OCI-LY1 (cell line): Measurements from ENCODE around the gene GNS.

Source experiments
- H2AFZ ChIP-seq: fragments of 200-600 bp; sonication (generic), shearing (Covaris generic); 2 replicates; pipeline ENCODE4 v1.6.0; 2014; ENCODE audit warnings: antibody characterized with exemption, mild to moderate bottlenecking, low read length
- H3F3A ChIP-seq: fragments of 200-600 bp; sonication (generic), shearing (Covaris generic); 2 replicates; pipeline ENCODE4 v1.6.0; 2014; ENCODE audit warnings: mild to moderate bottlenecking, antibody characterized with exemption, low read length, moderate library complexity; ENCODE audit not compliant: insufficient read depth
- H3K27ac ChIP-seq: fragments of 200-600 bp; sonication (generic); 2 replicates; pipeline ENCODE4 v1.5.1; 2014; ENCODE audit warnings: low read length, mixed run types, mild to moderate bottlenecking, low read depth; ENCODE audit not compliant: poor library complexity, severe bottlenecking
- H3K27me3 ChIP-seq: fragments of 200-600 bp; sonication (generic); 2 replicates; pipeline ENCODE4 v1.6.0; 2014; ENCODE audit warnings: antibody characterized with exemption, mild to moderate bottlenecking, low read length, moderate library complexity; ENCODE audit not compliant: insufficient read depth
- H3K36me3 ChIP-seq: fragments of 200-600 bp; sonication (generic); 2 replicates; pipeline ENCODE4 v1.6.1; 2014; ENCODE audit warnings: mild to moderate bottlenecking, antibody characterized with exemption, low read length, moderate library complexity, mixed read lengths; ENCODE audit not compliant: insufficient read depth
- H3K4me1 ChIP-seq: fragments of 200-600 bp; sonication (generic); 2 replicates; pipeline ENCODE4 v1.5.1; 2014; ENCODE audit warnings: mild to moderate bottlenecking, low read length, moderate library complexity; ENCODE audit not compliant: insufficient read depth, severe bottlenecking
- H3K4me2 ChIP-seq: fragments of 200-600 bp; sonication (generic), shearing (Covaris generic); 2 replicates; pipeline ENCODE4 v1.6.1; 2014; ENCODE audit warnings: low read length
- H3K4me3 ChIP-seq: fragments of 200-600 bp; sonication (generic); 2 replicates; pipeline ENCODE4 v1.5.1; 2014; ENCODE audit warnings: low read length, low read depth, mild to moderate bottlenecking, mixed read lengths; ENCODE audit not compliant: poor library complexity, severe bottlenecking
- H3K79me2 ChIP-seq: fragments of 200-600 bp; shearing (Covaris generic); 2 replicates; pipeline ENCODE4 v1.6.1; 2016; ENCODE audit warnings: mixed run types, low read length, mixed read lengths; ENCODE audit not compliant: insufficient read depth
- H3K9ac ChIP-seq: fragments of 200-600 bp; sonication (generic), shearing (Covaris generic); 2 replicates; pipeline ENCODE4 v1.6.1; 2014; ENCODE audit warnings: mild to moderate bottlenecking, low read length, mixed read lengths
- H3K9me2 ChIP-seq: fragments of 200-600 bp; sonication (generic), shearing (Covaris generic); 2 replicates; pipeline ENCODE4 v1.6.1; 2014; ENCODE audit warnings: low read depth, mild to moderate bottlenecking, low read length, mixed read lengths
- H3K9me3 ChIP-seq: fragments of 200-600 bp; shearing (Covaris generic); 2 replicates; pipeline ENCODE4 v1.6.1; 2014; ENCODE audit warnings: low read length, mixed read lengths
- H4K20me1 ChIP-seq: fragments of 200-600 bp; sonication (generic), shearing (Covaris generic); 2 replicates; pipeline ENCODE4 v1.6.0; 2016; ENCODE audit warnings: mild to moderate bottlenecking, low read length; ENCODE audit not compliant: insufficient read depth
- EZH2 ChIP-seq: fragments of 200-600 bp; sonication (generic), shearing (Covaris generic); IDR thresholded peaks from 2 replicates; pipeline ENCODE4 v1.8.0; 2017; ENCODE audit warnings: borderline replicate concordance, mixed run types, mild to moderate bottlenecking, antibody characterized with exemption, low read length, moderate library complexity, mixed read lengths
- TF ChIP-seq, protein P1 (sequence below): fragments of 200-600 bp; sonication (generic), shearing (Covaris generic); IDR thresholded peaks from 2 replicates; pipeline ENCODE4 v1.5.1; 2017; ENCODE audit warnings: mild to moderate bottlenecking, antibody characterized with exemption, low read length, moderate library complexity, mixed read lengths

Gene GNS

DNA sequence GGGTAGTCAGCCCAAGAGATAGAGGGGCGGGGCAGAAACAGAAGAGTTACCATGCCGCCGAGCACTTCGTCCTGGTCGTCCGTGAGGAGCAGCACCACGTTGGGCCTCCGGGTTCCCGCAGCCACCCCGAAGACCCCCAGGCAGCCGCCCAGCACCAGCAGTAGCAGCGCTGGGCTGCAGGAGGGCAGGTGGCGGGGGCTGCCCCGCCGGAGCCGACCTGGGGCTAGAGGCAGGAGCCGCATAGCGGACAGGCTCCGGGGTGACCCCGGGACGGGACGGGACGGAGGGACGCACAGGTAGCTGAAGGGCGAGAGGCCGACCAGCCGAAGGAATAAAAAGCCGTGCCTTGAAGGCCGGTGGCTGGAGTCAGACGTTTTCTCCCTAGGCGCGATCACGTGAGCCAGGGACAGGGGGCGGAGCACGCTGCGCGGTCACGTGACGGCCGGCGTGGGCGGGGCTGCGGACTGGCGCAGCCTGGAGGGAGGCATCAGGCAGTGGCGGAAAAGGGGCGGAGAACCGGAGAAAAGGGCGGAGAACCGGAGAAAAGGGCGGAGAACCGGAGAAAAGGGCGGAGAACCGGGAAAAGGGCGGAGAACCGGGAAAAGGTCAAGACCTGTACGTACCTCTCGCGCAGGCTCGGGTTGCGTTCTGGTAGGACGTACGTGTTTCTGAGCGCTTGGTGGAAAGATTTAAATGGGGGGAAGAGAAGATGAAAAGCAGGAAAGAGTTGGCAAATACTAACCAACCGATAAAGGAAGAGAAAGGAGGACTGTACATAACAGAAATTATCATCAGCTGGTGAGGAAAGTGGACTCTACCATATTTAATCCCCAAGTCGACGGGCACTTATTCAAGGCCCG lies at the start of gene GNS:
Gene GNS, minus strand, starts transcription at position 372 of the 860 bp plus-strand sequence. Its CDS starts 130 bp downstream, at position 242.
- Histone ChIP-seq H3K36me3 (no peaks in the 10 kb centered on the region), H2AFZ (peak within 1 kb of the TSS; percentile 76; the same call in 1 of the 2 replicates), H3K27ac (no peak within 1 kb of the TSS), H3K27me3 (no peaks in the 10 kb centered on the region), H3K4me3 (peak within 1 kb of the TSS; percentile 84), H3K9me3 (no peaks in the 10 kb centered on the region), H3K4me2 (peak within 1 kb of the TSS; percentile 92), H3K4me1 (peaks cover 38% of the 10 kb centered on the region), H3K9ac (peak within 1 kb of the TSS; percentile 80), H4K20me1 (no peaks in the 10 kb centered on the region), H3K9me2 (no peaks in the 10 kb centered on the region), H3K79me2 (no peaks in the 10 kb centered on the region), H3F3A (no peaks in the 10 kb centered on the region)
- TF ChIP-seq, protein P1, sequence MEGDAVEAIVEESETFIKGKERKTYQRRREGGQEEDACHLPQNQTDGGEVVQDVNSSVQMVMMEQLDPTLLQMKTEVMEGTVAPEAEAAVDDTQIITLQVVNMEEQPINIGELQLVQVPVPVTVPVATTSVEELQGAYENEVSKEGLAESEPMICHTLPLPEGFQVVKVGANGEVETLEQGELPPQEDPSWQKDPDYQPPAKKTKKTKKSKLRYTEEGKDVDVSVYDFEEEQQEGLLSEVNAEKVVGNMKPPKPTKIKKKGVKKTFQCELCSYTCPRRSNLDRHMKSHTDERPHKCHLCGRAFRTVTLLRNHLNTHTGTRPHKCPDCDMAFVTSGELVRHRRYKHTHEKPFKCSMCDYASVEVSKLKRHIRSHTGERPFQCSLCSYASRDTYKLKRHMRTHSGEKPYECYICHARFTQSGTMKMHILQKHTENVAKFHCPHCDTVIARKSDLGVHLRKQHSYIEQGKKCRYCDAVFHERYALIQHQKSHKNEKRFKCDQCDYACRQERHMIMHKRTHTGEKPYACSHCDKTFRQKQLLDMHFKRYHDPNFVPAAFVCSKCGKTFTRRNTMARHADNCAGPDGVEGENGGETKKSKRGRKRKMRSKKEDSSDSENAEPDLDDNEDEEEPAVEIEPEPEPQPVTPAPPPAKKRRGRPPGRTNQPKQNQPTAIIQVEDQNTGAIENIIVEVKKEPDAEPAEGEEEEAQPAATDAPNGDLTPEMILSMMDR = no peak
- no peak for TF ChIP-seq EZH2

DNA sequence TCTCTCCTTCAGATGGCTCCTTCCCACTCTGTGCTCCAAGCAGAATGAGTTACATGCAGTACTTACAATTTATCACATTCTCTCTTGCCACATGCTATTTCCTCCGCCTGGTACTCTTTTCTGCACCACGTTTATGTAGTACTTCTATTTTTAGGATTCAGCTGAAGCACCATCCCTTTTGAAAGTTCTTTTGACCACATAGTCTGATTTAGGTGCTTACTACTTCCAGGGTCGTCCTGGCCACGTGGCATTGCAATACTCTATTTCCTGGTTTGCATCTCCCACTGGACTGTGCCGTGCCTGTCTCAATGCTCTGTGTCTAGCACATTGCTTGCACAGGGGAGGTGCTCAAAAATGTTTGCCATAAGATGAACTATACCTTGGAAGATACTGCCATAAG lies 48.9 kb upstream of the GNS start:
- Histone ChIP-seq H2AFZ (no peak overlapping the region), H3K9me2 (no peaks in the 10 kb centered on the region), H3K9ac (no peak overlapping the region), H3F3A (no peaks in the 10 kb centered on the region), H3K27ac (no peak overlapping the region), H3K36me3 (no peaks in the 10 kb centered on the region), H4K20me1 (no peaks in the 10 kb centered on the region), H3K4me2 (no peak overlapping the region), H3K79me2 (no peaks in the 10 kb centered on the region), H3K27me3 (no peaks in the 10 kb centered on the region), H3K9me3 (no peaks in the 10 kb centered on the region), H3K4me3 (no peak overlapping the region), H3K4me1 (no peaks in the 10 kb centered on the region)
- TF ChIP-seq EZH2 = no peak
- TF ChIP-seq, protein P1 = no peak

DNA sequence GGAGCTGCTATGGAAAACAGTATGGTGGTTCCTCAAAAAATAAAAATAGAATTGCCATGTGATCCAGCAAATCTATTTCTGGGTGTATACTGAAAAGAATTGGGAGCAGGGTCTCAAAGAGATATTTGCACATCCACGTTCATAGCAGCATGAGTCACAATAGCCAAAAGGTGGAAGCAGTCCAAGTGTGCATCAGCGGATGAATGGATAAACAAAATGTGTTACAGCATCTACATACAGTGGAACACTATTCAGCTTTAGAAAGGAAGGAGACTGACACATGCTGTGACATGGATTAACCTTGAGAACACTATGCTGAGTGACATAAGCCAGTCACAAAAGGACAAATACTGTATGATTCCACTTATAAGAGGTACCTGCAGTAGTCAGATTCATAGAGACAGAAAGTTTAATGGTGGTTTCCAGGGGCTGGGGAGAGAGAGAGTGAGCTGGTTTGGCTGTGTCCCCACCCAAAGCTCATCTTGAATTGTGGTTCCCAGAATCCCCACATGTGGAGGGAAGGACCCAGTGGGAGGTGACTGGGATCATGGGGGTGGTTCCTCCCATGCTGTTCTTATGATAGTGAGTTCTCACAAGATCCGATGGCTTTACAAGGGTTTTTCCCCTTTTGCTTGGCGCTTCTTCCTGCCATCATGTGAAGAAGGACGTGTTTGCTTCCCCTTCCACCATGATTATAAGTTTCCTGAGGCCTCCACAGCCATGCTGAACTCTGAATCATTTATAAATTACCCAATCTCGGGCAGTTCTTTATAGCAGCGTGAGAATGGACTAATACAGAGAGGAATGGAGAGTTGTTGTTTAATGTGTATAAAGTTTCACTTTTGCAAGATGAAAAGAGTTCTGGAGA lies 47.6 kb upstream of the GNS start:
- H3K9ac ChIP-seq = no peak overlapping the region
- H3K4me2 ChIP-seq = no peak overlapping the region

More for the DNA sequence above, 47.6 kb upstream of the GNS start:
- Histone ChIP-seq H2AFZ (no peak overlapping the region), H3K4me3 (no peak overlapping the region), H3K27me3 (no peaks in the 10 kb centered on the region), H4K20me1 (no peaks in the 10 kb centered on the region), H3K27ac (no peak overlapping the region), H3K79me2 (no peaks in the 10 kb centered on the region), H3K9me3 (no peaks in the 10 kb centered on the region), H3K4me1 (no peaks in the 10 kb centered on the region), H3K9me2 (no peaks in the 10 kb centered on the region), H3F3A (no peaks in the 10 kb centered on the region), H3K36me3 (no peaks in the 10 kb centered on the region)
- no peak for TF ChIP-seq EZH2
- TF ChIP-seq, protein P1 = no peak
